Measurements from ENCODE around the gene DHX34.
"Not testable (repeated sequence)": the region's sequence is repeated elsewhere in the genome, so short reads cannot be mapped to it uniquely, and the experiment has no call there.

Gene DHX34

DNA sequence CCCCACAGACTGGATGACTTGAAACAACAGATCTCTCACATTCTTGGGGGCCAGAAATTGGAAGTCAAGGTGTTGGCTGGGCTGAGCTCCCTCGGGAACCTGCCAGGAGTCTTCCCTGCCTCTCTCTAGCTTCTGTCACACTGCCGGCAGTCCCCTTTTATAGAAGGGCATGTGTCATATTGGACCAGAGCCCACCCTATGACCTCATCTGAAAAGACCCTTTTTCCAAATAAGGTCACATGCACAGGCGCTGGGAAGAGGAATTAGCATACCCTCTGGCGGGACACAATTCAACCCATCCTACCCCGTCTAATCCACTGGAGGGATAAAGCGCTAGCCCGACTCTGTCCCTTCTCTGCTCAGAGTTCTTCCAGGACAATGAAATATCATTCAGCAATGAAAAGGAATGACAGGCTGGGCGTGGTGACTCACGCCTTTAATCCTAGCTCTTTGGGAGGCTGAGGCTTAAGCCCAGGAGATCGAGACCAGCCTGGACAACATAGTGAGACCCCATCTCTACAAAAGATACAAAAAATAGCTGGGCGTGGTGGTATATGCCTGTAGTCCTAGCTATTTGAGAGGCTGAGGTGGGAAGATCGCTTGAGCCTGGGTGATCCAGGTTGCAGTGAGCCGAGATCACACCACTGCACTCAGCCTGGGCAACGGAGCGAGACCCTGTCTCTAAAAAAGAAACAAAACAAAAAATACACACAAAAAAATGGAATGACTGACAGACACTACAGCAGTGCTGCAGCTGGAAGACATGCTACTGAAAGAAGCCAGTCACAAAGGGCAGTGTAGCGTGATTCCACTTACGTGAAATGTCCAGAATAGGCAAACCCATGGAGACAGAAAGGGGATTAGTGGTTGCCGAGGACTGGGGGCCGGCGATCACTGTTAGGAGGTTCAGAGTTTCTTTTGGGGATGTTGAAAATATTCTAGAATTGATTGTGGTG lies 41.7 kb downstream of the DHX34 start:
- no peak for DNase-seq (ENCODE audit: low read depth)

DNA sequence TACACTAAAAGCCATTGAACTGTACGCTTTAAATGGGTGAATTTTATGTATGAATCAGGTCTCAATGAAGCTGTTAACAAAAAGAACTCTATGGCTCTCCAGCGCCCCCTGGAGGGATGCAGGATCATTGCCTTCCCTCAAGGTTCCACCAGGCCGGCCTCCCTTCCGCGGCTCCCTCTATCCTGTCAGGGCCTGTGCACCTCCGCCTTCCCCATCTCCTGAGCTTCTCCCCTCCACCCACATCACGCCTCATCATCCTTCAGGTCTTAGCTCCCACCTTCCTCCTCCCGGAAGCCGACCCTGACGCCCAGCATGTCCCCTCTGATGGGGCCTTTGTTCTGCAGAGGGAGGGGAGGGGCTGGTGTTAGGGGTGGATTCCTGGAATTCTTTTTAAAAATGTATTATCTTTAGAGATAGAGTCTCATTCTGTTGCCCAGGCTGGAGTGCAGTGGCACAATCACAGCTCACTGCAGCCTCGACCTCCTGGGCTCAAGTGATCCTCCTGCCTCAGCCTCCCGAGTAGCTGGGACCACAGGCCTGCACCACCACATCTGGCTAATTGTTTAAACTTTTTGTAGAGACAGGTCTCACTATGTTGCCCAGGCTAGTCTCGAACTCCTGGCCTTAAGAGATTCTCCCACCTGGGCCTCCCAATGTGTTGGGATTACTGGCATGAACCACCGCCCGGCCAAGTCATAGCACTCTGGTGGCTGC lies 42.6 kb downstream of the DHX34 start:
- peak; percentile 45 for DNase-seq (ENCODE audit: low read depth)

DNA sequence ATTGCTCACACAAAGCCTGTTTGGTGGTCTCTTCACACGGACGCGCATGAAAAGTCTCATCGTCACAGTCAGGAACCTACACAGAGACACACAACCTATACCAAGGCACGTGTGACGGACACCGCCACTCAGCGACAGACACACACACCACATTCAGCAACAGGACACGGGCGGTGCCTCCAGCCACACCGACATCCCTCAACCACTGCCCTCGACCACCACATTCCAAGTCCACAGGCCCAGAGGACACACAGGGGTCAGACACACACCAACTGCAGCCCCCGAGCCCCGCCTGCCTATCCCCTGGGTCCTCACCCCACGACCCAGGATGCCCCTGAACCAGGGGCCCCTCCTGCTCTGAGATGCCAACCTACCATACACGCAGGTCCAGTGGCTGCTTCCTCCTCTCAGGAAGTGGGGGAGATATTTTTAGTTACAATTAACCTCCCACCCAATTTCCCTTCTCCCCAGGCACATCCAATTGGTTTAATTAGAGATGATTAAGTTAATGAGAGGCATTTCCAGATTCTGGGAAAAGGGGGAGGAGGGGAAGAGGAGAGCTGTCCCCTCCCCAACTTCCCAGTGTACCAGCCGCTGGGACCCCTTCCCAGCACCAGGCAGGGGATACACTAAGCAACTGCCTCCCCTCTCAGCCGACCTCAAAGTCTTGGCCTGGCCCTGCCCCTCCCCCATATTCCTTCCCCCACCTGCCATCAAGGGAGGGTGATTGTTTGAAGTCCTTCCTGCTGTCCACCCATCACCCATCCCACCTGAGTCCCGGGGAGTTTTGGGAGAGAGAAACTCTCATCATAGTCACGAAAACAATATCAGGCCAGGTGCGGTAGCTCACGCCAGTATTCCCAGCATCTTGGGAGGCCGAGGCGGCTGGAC lies 49.8 kb downstream of the DHX34 start:
- no peak for DNase-seq (ENCODE audit: low read depth)

DNA sequence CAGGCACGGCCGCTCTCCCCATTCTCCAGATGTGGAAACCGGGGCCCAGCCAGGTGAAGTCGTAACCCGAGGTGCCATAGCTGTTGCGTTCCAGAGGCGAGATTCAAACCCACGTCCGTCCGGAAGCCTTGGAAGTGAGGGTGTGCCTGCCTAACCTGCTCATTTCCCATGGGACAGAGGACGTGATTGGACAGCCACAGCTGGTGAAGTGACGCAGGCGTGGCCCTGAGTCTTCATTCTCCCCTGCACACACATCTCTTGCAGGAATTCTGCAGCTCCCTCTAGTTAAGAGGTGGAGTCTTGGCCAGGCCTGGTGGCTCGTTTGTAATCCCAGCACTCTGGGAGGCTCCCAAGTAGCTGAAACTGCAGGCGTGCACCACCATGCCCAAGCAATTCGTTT lies 53.4 kb downstream of the DHX34 start:
- DNase-seq (ENCODE audit: low read depth): no peak

DNA sequence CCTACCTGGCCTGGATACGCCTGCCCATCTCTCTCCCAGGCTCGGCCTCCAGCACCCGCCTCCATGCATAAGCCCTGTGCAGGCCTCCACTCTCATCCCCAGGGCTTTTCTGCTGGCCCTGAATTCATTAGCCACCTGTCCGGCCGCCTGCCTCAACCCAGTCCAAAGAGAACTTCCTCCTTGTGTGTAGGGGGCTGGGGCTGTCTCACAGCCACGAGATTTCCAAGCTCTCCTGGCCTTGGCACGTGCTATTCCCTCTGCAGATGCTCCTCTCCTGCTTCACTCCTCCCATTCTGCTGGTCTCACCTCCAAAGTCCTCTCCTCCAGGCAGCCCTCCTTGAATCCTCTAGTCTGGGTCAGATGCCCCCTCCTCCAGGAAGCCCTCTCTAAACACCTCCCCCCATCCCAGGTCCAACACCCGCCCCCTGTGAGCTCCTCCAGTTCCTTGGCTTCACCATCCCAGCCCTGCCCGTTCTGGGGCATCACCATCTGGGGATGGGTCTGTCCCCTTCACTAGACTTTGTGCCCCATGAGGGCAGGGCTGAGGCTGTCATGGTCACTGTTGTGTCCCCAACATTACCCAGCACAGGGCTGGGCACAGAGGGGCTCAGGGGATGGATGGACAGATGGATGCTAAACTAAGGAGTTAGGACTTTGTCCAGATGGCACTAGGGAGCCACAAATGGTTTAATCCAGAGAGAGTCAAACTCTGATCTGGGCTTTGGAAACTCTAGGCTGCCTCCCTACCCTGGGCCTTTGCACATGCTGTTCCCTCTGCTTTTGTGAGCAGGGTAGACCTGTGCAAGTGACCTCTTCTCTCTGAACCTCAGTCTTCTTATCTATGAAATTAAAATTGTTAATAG lies 55.5 kb downstream of the DHX34 start:
- DNase-seq (ENCODE audit: low read depth): no peak

DNA sequence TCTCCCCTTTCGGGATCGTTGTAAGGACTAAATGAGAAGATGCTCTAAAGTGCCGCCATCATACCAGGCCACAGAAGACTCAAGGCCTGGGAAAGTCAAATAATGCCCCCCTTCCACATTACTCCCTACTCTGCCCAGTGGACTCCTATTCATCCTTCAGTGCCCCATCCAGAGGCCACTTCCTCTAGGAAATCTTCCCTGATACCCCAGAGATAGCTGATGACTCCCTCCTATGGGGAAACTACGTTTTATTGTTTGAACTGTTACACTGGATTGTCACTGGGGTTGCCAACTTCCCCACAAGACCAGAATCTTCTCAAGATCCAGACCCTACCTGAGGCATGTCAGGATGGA lies 56.1 kb downstream of the DHX34 start:
- DNase-seq (ENCODE audit: low read depth): no peak

DNA sequence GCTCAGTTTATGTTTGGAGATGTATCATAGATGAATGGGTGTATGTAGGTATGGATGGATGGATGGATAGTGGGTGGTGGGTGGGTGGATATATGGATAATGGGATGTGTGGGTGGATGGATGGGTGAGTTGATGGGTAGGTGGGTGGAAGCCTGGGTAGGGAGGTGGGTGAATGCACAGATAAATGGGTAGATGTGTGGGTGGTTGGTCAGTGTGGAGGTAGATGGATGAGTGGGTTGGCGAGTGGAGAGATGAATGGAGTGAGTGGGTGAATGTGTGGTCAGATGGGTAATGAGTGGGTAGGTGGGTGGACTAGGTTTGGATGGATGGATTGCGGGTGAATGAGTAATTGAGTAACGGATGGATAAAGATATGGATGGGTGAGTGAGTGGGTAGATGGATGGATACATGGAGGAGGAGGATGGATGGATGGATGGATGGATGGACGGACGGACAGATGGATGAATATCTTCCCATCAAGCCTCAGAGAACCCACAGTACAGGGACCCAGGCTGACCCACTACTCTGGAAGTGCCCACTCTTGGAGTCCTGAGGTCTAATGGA lies 56.8 kb downstream of the DHX34 start:
- no peak for DNase-seq (ENCODE audit: low read depth)

DNA sequence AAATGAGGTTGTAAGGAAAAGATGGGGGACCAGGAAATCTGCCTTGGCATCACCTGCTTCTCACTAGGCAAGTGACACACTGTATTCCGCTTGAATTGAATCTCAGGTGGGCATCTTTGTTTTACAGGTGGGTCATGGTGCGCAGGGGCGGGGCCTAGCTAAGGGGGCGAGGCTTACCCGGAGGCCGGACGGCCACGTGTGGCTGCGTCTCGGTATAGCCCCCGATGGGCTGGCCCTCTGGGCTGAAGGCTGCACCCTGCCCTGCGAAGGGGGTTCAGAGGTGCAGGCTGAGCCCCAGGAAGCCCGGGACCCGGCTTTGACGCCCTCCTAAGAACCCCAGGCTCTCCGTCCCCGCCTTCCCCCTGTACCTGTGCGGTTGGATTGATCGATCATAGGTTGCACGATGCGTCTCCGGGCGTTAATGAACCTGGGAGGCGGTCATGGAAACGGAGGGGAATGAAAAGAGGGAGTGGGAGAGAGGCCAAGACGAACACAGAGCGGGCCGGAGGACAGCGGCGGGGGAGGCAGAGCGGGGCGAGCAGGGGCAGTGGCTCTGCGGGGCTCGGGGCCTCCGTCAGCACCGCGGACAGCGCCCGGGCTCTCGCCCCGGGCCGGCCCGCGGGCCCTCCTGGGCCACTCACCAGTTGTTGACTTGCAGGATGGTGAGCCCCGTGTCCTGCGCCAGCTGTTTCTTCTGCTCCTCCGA lies 57.7 kb downstream of the DHX34 start:
- DNase-seq (ENCODE audit: low read depth): no peak

DNA sequence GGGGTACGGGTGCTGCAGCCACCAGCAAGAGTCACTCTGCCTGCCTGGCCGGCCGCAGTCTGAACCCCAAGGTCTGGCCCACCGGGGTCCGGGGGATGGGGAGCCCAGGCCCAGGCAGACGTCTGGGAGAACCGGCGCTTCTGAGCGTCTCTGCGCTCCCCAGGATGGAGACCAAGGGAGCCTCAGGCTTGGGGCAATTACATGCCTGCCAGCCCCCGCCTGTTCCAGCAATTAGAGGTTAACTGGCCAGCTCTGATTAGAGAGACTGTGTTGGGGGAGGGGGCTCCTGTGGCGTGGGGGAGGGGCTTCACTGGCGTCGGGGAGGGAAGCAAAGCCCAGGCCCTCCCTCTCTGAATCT lies 58.3 kb downstream of the DHX34 start:
- no peak for DNase-seq (ENCODE audit: low read depth)

DNA sequence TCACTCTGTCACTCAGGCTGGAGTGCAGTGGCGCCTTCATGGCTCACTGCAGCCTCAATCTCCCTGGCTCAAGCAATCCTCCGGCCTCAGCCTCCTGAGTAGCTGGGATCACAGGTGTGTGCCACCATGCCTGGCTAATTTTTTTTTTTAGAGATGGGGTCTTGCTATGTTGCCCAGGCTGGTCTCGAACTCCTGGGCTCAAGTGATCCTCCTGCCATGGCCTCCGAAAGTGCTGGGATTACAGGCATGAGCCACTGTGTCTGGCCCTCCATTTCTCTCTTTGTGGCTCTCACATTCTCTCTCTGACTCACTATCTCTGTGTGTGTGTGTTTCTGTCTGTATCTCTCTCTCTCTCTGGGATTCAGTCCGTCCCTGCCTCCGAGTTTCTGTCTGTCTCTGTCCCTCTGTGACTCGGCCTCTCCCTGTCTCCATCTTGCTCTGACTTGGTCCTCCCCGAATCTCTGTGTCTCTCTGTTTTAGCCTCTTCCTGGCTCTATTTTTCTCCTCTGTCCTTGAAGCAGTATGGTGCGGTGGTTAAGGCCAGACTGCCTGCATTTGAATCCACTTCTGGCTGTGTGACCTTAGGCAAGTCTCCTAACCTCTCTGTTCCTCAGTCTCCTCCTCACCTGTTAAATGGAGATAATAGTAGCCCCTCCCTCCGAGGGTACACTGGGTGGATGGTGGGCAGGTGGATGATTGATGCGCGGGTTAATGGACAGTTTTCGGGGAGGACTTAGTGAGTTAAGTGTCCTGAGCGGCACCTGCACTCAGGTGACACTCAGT lies 59.2 kb downstream of the DHX34 start:
- DNase-seq (ENCODE audit: low read depth): no peak

DNA sequence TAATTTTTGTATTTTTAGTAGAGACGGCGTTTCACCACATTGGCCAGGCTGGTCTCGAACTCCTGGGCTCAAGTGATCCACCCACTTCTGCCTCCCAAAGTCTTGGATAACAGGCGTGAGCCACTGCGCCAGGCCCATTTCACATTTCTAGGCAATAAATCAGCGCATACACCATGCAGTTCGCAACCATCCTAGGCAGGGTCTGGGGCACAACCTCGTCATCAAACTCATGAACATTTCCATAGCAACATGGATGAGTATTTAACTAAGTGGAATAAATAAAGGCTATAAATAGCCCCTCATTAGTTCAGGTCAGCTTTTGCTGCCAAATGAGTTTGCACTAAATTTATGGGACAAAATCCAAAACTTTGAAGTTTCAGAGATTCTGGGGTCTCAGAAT lies 62.0 kb downstream of the DHX34 start:
- no peak for DNase-seq (ENCODE audit: low read depth)

DNA sequence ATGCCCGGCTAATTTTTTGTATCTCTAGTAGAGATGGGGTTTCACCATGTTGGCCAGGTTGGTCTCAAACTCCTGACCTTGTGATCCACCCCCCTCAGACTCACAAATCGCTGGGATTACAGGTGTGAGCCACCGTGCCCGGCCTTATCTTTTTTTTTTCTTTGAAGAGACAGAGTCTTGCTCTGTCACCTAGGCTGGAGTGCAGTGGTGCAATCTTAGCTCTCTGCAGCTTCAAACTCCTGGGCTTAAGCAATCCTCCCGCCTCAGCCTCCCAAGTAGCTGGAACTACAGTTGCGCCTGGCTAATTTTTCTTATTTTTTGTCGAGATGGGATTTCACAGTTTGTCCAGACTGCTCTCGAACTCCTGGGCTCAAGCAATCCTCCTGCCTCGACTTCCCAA lies 62.6 kb downstream of the DHX34 start:
- DNase-seq (ENCODE audit: low read depth): not testable (repeated sequence)

DNA sequence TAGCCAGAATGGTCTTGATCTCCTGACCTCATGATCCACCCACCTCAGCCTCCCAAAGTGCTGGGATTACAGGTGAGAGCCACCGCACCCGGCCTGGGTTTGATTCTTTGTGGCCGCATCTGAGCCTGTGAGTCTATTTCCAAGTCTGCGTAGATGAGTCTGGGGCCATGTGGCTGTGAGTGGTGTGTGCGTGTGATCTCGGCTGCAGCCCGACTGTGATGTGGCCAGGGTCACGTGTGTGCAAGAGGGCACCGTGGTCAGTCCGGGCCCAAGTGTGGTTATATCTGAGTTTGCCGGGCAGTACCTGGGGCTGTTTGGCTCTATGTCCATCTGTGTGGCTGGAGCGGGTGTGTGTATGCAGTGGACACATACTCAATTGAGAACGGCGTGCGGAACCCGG lies 64.8 kb downstream of the DHX34 start:
- no peak for DNase-seq (ENCODE audit: low read depth)

DNA sequence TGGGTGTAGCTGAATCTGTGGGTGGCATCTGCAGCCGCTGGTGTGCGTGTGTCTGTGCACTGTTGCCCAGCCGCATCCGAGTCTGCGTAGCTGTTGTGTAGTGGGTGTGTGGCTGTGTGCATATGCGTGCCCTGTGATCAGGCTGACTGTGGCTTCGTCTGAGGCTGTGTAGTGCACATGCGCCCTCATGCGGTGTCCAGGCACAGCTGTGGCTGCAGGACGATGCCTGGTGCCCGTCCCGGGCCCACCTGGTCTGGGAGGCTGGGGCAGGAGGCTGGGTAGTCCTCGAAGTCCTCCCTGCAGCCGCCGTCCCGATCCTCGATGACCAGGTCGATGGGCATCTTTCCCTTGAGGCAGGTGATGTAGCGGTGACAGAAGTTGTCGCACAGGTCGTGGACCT lies 65.4 kb downstream of the DHX34 start:
- DNase-seq (ENCODE audit: low read depth): no peak

DNA sequence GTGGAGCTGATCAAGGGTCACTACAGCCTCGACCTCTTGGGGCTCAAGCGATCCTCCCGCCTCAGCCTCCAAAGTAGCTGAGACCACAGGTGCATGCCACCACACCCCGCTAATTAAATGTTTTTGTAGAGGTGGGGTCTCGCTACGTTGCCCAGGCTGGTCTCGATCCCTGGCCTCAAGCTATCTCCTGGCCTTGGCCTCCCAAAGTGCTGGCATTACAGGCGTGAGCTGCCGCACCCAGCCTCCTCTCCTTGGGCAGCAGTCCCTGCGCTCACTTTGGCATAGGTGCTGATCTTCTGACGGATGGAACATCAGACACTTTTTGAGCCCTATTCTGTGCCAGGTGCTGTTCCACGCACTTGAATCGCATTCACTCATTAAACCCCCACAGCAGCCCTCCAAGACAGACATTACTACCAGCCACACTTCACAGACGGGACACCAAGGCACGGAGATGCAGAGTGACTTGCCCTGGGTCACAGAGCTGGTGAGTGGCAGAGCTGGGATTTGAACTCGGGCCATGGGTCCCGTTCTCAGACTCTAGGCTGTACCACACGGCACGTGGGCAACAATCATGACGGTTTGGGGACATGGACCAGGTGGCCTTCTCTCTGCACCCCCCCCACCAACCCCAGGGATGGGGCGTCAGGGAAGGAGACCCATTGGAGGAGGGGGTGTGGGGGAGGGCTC lies 67.0 kb downstream of the DHX34 start:
- no peak for DNase-seq (ENCODE audit: low read depth)

DNA sequence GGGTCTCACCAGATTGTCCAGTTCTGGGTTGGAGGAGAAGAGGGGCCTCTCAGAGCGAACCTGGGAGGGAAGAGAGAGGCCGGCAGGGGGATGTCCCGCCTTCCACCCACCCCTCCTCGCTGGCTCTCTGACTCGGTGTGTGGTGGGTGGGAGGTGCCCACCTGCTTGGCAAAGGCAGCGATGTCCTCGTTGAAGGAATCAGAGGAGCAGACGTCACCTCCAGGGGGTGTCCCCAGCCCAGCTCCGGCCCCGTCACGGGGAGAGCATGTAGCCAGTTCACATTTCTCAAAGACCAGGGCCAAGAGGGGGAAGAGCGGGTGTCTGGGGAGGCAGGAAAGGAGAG lies 67.5 kb downstream of the DHX34 start:
- no peak for DNase-seq (ENCODE audit: low read depth)

DNA sequence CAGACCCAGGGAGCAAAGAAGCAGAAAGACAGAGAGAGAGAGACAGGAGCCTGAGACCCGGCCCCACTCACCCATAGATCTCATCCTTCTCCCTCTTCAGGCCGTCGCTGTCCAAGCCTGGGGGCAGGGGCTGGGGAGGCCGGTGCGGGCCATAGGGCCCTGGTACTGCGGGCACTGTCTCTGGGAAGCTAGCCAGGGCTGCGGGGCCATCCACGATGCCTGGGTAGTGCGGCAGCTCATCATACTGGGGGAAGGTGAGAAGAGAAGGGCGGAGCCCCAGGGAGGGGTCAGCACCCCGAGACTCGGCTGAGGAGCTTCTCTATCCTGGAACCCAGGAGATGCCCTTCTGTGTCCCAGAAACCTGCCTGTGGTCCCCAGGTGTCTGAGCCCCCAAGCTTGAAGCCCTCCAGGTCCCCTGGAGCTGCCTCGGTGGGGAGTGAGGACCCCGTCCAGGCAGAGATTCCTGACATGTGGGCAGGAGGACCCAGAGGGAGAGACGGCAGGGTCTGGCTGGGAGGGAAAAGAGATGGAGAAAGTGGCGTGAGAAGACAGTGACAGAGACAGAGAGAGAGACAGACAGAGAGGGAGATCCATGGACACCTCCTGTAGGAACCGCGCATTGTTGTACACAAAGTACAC lies 68.1 kb downstream of the DHX34 start:
- DNase-seq (ENCODE audit: low read depth): no peak

DNA sequence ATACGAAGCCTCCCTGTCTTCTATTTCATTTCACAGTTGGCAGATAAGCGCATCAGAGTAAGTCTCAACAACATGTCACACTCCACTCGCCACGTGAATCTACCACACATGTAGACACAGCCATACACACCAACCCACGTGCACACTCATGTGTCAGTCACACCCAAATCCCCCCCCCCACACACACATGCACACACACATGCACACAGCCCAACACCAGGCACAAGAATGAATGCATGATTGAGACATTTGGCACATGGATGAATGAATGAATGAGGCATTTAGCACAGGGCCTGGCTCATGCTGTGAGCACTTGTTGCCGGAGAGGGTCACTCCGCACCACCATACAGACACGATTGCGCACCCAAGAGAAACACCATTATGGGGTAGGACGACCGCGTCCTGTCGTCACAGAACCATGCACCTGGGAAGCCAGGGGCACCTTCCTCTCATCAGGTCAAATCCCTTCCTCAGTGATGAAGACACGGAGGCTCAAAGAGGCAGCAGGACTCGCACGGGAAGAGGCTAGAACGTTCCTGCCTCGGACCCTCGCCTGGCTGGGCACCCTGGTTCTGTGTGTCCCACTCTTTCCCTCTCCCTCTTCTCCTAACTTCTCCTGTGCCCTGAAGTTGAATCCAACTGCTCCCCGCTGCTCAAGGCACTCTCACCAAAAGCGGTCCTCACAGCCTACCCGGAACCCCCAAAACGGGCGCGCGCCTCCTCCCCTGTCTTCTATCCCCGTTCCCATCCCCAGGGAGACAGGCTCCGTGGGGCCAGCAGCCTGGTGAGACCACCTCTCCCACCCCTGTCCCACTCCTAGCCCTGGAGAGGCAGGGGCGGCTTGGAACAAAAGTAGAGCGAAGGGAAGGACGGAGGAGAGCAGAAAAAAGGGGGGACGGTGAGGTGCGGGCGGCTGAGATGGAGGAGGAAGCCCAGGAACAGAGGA lies 68.9 kb downstream of the DHX34 start:
- DNase-seq (ENCODE audit: low read depth): no peak

All from T-helper 22 cell (primary cell).